Osteocyte (in vitro differentiated cells): ENCODE results near the gene BLCAP. TPM values are rescaled to one million over a fixed set of nuclear protein-coding genes. Genes with fewer than 3 reads are reported as not detected.

ENCODE experiments used
- DNase-seq: peaks from one replicate; pipeline ENCODE4 v3.0.0; 2021; ENCODE audit warnings: mixed read lengths; ENCODE audit not compliant: unreplicated experiment; ENCODE audit errors: extremely low spot score
- H3K27ac Mint-ChIP-seq: one replicate; pipeline ENCODE4 v1.8.0; 2021; ENCODE audit warnings: mild to moderate bottlenecking, mixed read lengths; ENCODE audit not compliant: unreplicated experiment
- H3K27me3 Mint-ChIP-seq: one replicate; pipeline ENCODE4 v1.8.0; 2021; ENCODE audit warnings: mixed read lengths; ENCODE audit not compliant: unreplicated experiment
- H3K36me3 Mint-ChIP-seq: one replicate; pipeline ENCODE4 v1.8.0; 2021; ENCODE audit warnings: mixed read lengths; ENCODE audit not compliant: unreplicated experiment
- H3K4me1 Mint-ChIP-seq: one replicate; pipeline ENCODE4 v1.8.0; 2021; ENCODE audit warnings: mixed read lengths; ENCODE audit not compliant: unreplicated experiment
- H3K4me3 Mint-ChIP-seq: one replicate; pipeline ENCODE4 v1.8.0; 2021; ENCODE audit warnings: mild to moderate bottlenecking, moderate library complexity, mixed read lengths; ENCODE audit not compliant: unreplicated experiment
- H3K9me3 Mint-ChIP-seq: one replicate; pipeline ENCODE4 v1.8.0; 2021; ENCODE audit warnings: mixed read lengths; ENCODE audit not compliant: unreplicated experiment
- total RNA-seq: library from RNA; stranded (reverse); gene quantifications from 2 replicates; pipeline ENCODE4 v1.2.1, GENCODE V29; 2021
- TF ChIP-seq, protein P1 (sequence below): fragments of 200-600 bp; sonication (generic); IDR thresholded peaks from 2 replicates; pipeline ENCODE4 v1.5.0; 2021; ENCODE audit warnings: antibody characterized with exemption, mild to moderate bottlenecking, moderate library complexity

Gene BLCAP
- total RNA-seq, 1 donor from 2014 or later: 74.5 TPM

DNA sequence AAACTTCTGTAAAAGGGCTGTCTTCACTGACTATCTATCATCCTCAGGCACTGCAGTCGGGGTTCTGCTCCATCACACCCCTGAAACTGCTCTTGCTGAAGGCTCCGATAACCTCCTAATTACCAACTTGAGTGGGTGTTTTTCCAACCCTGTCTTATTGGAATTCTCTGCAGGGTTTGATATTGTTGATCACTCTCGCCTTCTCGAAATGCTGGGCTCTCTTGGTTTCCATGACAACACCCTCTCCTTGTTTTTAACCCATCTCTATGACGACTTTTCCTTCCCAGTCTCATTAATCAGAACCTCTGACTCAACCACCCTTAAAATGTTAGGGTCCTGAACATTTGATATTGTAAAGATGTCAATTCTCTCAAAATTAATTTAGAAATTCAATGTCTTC, 46.1 kb downstream of the BLCAP start:
- peaks cover 43% of the 10 kb centered on the region for H3K27me3 Mint-ChIP-seq
- peaks cover 3% of the 10 kb centered on the region for H3K9me3 Mint-ChIP-seq
- H3K36me3 Mint-ChIP-seq: peaks cover 2% of the 10 kb centered on the region
- H3K4me1 Mint-ChIP-seq: peaks cover 2% of the 10 kb centered on the region
- TF ChIP-seq, protein P1, sequence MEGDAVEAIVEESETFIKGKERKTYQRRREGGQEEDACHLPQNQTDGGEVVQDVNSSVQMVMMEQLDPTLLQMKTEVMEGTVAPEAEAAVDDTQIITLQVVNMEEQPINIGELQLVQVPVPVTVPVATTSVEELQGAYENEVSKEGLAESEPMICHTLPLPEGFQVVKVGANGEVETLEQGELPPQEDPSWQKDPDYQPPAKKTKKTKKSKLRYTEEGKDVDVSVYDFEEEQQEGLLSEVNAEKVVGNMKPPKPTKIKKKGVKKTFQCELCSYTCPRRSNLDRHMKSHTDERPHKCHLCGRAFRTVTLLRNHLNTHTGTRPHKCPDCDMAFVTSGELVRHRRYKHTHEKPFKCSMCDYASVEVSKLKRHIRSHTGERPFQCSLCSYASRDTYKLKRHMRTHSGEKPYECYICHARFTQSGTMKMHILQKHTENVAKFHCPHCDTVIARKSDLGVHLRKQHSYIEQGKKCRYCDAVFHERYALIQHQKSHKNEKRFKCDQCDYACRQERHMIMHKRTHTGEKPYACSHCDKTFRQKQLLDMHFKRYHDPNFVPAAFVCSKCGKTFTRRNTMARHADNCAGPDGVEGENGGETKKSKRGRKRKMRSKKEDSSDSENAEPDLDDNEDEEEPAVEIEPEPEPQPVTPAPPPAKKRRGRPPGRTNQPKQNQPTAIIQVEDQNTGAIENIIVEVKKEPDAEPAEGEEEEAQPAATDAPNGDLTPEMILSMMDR: no peak
- no peak for DNase-seq
- H3K4me3 Mint-ChIP-seq: no peak overlapping the region
- no peak overlapping the region for H3K27ac Mint-ChIP-seq

DNA sequence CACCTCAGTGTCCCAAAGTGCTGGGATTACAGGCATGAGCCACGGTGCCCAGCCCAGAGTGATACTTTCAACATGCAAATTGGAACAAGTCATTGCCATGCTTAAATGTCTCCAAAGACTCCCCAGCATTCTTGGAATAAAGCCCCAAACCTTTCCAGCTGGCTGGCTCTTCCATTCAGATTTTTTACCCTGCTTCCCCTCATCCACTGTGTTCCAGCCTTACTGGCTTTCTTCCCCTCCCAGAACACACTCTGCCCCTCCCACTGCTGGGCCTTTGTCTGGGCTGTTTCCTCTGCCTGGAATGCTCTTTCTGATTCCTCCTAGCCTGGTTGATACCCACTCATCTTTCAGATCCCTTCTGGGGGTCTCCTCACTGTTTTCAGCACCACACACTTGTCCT, 46.8 kb downstream of the BLCAP start:
- H3K27me3 Mint-ChIP-seq: peaks cover 48% of the 10 kb centered on the region
- DNase-seq: no peak
- H3K4me1 Mint-ChIP-seq: no peaks in the 10 kb centered on the region
- peaks cover 2% of the 10 kb centered on the region for H3K36me3 Mint-ChIP-seq
- TF ChIP-seq, protein P1: no peak
- H3K9me3 Mint-ChIP-seq: peaks cover 5% of the 10 kb centered on the region
- no peak overlapping the region for H3K4me3 Mint-ChIP-seq
- H3K27ac Mint-ChIP-seq: no peak overlapping the region

DNA sequence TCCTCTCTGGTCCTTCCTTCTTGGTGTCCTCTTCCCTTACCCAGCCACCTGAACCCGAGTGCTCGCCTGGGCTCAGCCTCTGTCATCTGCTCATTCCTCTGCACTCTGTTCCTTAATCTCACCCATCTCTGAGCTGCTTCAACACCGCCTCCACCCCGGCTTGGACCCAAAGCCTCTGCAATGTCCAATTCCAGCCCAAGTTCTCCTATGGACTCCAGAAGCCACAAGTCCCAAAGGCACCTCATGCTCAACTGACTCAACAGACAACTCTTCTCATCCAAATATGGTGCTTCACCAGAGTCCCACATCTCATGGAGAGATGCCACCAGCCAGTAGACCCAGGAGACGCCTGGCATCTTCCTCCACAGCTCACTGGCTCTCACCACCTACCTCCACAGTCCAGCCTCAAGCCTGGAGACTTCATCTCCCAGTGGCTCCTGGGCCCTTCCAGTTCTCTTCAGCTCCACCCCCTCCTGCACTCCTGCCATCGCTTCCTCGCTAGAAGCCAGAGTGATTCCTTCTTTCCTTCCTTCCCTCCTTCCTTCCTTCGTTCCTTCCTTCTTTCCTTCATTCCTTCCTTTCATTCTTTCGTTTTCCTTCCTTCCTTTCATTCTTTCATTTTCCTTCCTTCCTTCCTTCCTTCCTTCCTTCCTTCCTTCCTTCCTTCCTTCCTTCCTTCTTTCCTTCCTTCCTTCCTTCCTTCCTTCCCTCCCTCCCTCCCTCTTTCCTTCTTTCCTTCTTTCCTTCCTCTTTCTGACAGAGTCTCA, 47.6 kb downstream of the BLCAP start:
- Mint-ChIP-seq H3K4me3 (no peak overlapping the region), H3K4me1 (no peaks in the 10 kb centered on the region), H3K36me3 (peaks cover 2% of the 10 kb centered on the region), H3K9me3 (peaks cover 8% of the 10 kb centered on the region), H3K27me3 (peaks cover 50% of the 10 kb centered on the region), H3K27ac (no peak overlapping the region)
- TF ChIP-seq, protein P1: no peak
- no peak for DNase-seq

DNA sequence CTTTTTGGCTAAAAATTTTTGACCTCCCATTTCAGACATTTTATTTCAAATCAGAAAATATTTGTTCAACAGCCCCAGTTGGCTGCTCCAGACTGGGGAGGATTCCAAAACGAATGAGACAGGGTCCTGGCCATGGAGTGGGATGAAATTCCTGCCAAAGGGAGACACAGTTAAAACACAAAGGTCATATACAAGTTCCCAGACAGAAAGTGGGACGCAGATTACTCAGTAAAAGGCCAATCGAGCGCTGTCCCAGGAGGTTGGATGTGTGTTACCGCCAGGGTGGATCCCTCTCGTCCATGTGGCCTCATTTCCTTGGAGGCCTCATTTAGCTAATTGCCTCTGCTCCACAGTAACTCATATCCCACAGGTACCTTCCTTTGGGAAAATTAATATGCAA, 48.4 kb downstream of the BLCAP start:
- DNase-seq: no peak
- Mint-ChIP-seq H3K9me3 (peaks cover 8% of the 10 kb centered on the region), H3K27ac (no peak overlapping the region), H3K4me3 (no peak overlapping the region), H3K27me3 (peaks cover 59% of the 10 kb centered on the region), H3K36me3 (peaks cover 2% of the 10 kb centered on the region), H3K4me1 (no peaks in the 10 kb centered on the region)
- TF ChIP-seq, protein P1: no peak

DNA sequence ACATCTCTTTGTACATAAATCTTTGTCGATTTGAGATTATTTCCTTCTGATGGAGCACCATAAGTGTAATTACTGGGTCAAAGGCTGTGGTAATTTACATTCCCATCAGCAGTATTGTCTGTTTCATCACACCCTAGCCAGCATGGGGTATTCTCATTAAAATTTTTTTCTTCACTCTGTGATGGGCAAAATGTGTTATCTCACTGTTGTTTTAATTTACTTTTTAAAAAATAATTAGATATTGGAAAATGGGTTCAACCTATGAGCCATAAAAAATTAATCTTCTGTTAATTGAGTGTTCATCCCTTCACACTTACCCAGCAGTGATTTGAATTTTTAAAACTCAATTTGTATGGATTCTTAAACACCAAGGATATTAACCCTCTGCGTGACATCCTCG, 50.6 kb downstream of the BLCAP start:
- Mint-ChIP-seq H3K4me3 (no peak overlapping the region), H3K36me3 (peaks cover 2% of the 10 kb centered on the region), H3K9me3 (peaks cover 8% of the 10 kb centered on the region), H3K27me3 (peaks cover 65% of the 10 kb centered on the region), H3K27ac (no peak overlapping the region), H3K4me1 (no peaks in the 10 kb centered on the region)
- TF ChIP-seq, protein P1: no peak
- DNase-seq: no peak
